CD4-positive, CD25-positive, alpha-beta regulatory T cell (primary cell): Measurements from ENCODE around the gene SLC4A7. TPM values are rescaled to one million over a fixed set of nuclear protein-coding genes. Genes with fewer than 3 reads are reported as not detected.

Source experiments
- ATAC-seq, 2 donors: fragments of 150-1000 bp; cut with Tn5 transposase; one replicate each; pipeline ENCODE4 v1.10.0; 2021; ENCODE audit warnings: low read depth in 2 of 2, moderate number of reproducible peaks in 2 of 2, moderate library complexity in 1 of 2
- DNase-seq, 3 donors: peaks; one replicate each; pipeline versions ENCODE4 v3.0.0 to v3.0.0-alpha.2; 2012 to 2022; ENCODE audit warnings: mixed read lengths in 1 of 3
- H3K27ac ChIP-seq: one replicate; pipeline ENCODE4 v1.7.0; 2013; ENCODE audit warnings: mild to moderate bottlenecking, low read length; ENCODE audit not compliant: insufficient read depth, poor library complexity, severe bottlenecking
- H3K27me3 ChIP-seq: one replicate; pipeline ENCODE4 v1.7.0; 2013; ENCODE audit warnings: low read length; ENCODE audit not compliant: control insufficient read depth, insufficient read depth
- H3K36me3 ChIP-seq: one replicate; pipeline ENCODE4 v1.7.0; 2013; ENCODE audit warnings: mild to moderate bottlenecking, low read length, moderate library complexity; ENCODE audit not compliant: control insufficient read depth, insufficient read depth
- H3K4me1 ChIP-seq: 2 replicates; pipeline ENCODE4 v1.7.0; 2013; ENCODE audit warnings: mild to moderate bottlenecking, low read length; ENCODE audit not compliant: insufficient read depth, control insufficient read depth, poor library complexity, severe bottlenecking
- H3K4me3 ChIP-seq: one replicate; pipeline ENCODE4 v1.7.0; 2013; ENCODE audit warnings: low read depth, mild to moderate bottlenecking, low read length, moderate library complexity
- H3K9me3 ChIP-seq, 2 experiments: 1 replicate in 1 of 2; 2 replicates in 1 of 2; pipeline ENCODE4 v1.7.0; 2013; ENCODE audit warnings: low read length in 2 of 2, mild to moderate bottlenecking in 1 of 2, moderate library complexity in 1 of 2; ENCODE audit not compliant: control insufficient read depth in 2 of 2
- H3K27ac Mint-ChIP-seq, 3 donors: one replicate each; pipeline ENCODE4 v1.8.0; 2020 to 2022; ENCODE audit warnings: mild to moderate bottlenecking in 3 of 3, mixed read lengths in 3 of 3, moderate library complexity in 2 of 3
- H3K27me3 Mint-ChIP-seq: one replicate; pipeline ENCODE4 v1.8.0; 2022; ENCODE audit warnings: mild to moderate bottlenecking, mixed read lengths
- H3K36me3 Mint-ChIP-seq: one replicate; pipeline ENCODE4 v1.8.0; 2020; ENCODE audit warnings: mixed read lengths
- H3K4me1 Mint-ChIP-seq, 4 donors: one replicate each; pipeline ENCODE4 v1.8.0; 2020 to 2022; ENCODE audit warnings: mixed read lengths in 4 of 4, mild to moderate bottlenecking in 1 of 4
- H3K4me3 Mint-ChIP-seq, 4 donors: one replicate each; pipeline ENCODE4 v1.8.0; 2020 to 2022; ENCODE audit warnings: mild to moderate bottlenecking in 4 of 4, mixed read lengths in 4 of 4, moderate library complexity in 3 of 4
- H3K9me3 Mint-ChIP-seq, 7 donors: one replicate each; pipeline ENCODE4 v1.8.0; 2020 to 2022; ENCODE audit warnings: mixed read lengths in 7 of 7, mild to moderate bottlenecking in 3 of 7, moderate library complexity in 2 of 7
- polyA plus RNA-seq, 4 donors: library from polyadenylated mRNA; unstranded; fragments of 300-500 nt; fragmentation: Illumina TruSeq; gene quantifications; one replicate each; pipeline ENCODE4 v1.2.3, GENCODE V29; 2021
- total RNA-seq: library from RNA; stranded (reverse); gene quantifications from one replicate; pipeline ENCODE4 v1.2.3, GENCODE V29; 2022

SLC4A7 gene
- total and polyA plus RNA-seq, 5 donors from 2014 or later: 25.2 to 103 (median 28.7) TPM

DNA sequence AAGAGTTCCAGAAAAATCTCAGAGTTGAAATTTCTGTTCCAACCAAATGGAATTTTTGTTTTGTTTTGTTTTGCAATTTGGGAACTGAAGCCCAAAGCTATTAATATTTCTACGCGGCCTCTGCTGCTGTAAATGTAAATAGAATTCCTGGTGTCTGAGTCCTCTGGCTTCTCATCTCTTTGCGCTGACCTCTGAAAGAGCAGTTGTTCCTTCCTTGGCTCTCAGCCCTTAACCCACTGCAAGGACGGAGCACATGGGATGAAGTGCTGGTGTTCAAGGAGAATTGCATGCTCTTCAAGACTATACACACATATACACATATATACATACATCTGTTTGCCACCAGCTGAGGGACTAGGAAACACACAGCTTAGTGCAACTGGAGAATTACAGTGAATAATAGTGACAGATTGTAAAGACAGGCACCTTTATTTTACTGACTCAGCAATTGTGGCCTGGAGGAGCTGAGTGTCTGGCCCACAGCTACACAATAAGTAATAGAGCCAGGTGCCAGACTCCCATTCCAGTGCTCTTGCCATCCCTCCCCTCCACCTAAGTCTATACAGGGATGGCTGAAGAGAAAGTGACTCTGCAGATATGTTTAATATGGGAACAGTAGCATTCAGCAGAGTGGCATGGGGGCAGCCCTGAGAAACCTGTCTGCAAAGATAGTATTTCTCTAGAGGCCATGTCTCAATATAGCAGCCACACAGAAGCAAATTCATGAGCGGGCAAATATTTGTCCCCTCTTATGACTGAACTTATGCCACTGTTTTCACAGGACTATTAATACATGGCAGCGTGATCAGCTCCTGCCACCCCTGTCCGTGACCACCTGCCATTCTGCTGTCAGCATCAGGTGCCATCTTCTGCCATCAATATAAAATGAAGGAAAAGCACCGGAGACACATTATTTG is 157.3 kb downstream of the SLC4A7 start:
- peaks cover 0 to 10% (median 0%) of the 10 kb centered on the region in 7 donors for H3K9me3 Mint-ChIP-seq
- H3K4me1 Mint-ChIP-seq: peaks cover 0 to 5% (median 2%) of the 10 kb centered on the region in 4 donors
- no peaks in the 10 kb centered on the region for H3K9me3 ChIP-seq
- ATAC-seq: no peak
- H3K27ac ChIP-seq: no peak overlapping the region
- peaks cover 12% of the 10 kb centered on the region for H3K36me3 Mint-ChIP-seq
- no peak overlapping the region for H3K27ac Mint-ChIP-seq
- H3K27me3 Mint-ChIP-seq: peaks cover 4% of the 10 kb centered on the region
- no peaks in the 10 kb centered on the region for H3K27me3 ChIP-seq
- DNase-seq: no peak
- H3K36me3 ChIP-seq: no peaks in the 10 kb centered on the region
- no peaks in the 10 kb centered on the region for H3K4me1 ChIP-seq
- H3K4me3 ChIP-seq: no peak overlapping the region
- no peak overlapping the region for H3K4me3 Mint-ChIP-seq

DNA sequence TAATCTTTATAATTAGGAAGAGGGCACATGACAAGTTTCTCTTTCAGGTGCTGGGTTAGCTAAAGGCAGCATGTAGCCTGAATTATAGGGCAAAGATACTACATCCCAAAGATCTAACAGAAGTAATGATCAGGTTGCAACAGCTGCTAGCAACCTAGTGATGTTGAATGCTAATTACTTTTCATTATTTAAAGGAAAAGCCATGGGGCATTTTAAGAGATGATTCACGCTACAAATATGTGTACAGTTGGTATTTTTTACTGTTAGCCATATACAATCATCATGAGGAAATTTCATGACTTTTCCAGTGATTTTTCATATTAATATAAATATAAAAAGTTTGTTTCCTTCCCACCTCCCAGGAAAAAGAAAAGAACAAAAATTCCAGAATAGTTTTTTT is 158.0 kb downstream of the SLC4A7 start:
- Histone ChIP-seq H3K4me1 (no peaks in the 10 kb centered on the region), H3K9me3 (no peaks in the 10 kb centered on the region), H3K27me3 (no peaks in the 10 kb centered on the region), H3K36me3 (no peaks in the 10 kb centered on the region), H3K27ac (no peak overlapping the region), H3K4me3 (no peak overlapping the region)
- peaks cover 0 to 10% (median 0%) of the 10 kb centered on the region in 7 donors for H3K9me3 Mint-ChIP-seq
- H3K36me3 Mint-ChIP-seq: peaks cover 12% of the 10 kb centered on the region
- ATAC-seq (no peak), DNase-seq (no peak)
- H3K4me3 Mint-ChIP-seq: no peak overlapping the region
- H3K4me1 Mint-ChIP-seq: peaks cover 0 to 5% (median 2%) of the 10 kb centered on the region in 4 donors
- peaks cover 4% of the 10 kb centered on the region for H3K27me3 Mint-ChIP-seq
- H3K27ac Mint-ChIP-seq: no peak overlapping the region

DNA sequence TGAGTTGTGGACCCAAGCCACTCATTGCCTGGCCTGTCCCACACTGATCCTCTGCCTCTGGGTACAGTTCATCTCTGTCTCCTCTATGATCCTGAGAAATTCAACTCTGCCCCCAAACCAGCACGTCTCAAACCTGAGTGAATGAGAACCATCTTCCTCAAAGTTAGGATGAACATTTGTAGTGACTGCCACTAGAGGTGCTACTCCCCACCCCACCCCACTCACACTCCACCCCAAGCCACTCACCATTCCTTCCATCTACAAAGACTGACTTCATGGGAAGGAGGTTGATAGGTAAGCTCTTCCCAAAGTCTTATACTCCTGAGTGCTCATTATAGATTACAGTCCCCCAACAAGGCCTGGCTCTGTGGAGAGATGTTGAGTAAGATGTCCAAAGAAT is 158.8 kb downstream of the SLC4A7 start:
- Mint-ChIP-seq H3K36me3 (peaks cover 12% of the 10 kb centered on the region), H3K4me1 (peaks cover 0 to 5% (median 2%) of the 10 kb centered on the region in 4 donors), H3K9me3 (peaks cover 0 to 10% (median 0%) of the 10 kb centered on the region in 7 donors), H3K27me3 (peaks cover under 1% of the 10 kb centered on the region), H3K27ac (no peak overlapping the region), H3K4me3 (no peak overlapping the region)
- H3K27ac ChIP-seq: no peak overlapping the region
- no peak for ATAC-seq
- H3K27me3 ChIP-seq: no peaks in the 10 kb centered on the region
- no peaks in the 10 kb centered on the region for H3K4me1 ChIP-seq
- no peaks in the 10 kb centered on the region for H3K36me3 ChIP-seq
- no peaks in the 10 kb centered on the region for H3K9me3 ChIP-seq
- no peak for DNase-seq
- H3K4me3 ChIP-seq: no peak overlapping the region

DNA sequence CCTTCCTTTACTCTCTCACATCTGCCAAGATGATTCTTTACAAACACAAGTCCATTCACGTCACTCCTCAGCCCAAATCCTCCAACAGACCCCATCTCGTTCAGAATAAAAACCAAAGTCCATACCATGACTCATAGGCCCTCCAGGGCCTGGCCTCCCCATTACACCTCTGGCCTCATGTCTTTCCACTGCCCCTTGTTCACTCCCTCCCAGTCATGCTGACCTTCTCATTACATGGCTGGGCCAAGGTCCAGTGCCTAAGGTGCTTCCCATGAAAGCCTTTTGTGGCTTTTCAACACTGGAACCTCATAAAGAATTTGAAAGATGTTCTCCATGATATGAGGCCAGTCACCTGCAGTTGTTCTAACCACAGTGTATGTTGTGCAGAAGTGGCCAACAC is 159.5 kb downstream of the SLC4A7 start:
- H3K36me3 Mint-ChIP-seq: peaks cover 12% of the 10 kb centered on the region
- H3K4me1 ChIP-seq: no peaks in the 10 kb centered on the region
- H3K9me3 Mint-ChIP-seq: peaks cover 0 to 10% (median 0%) of the 10 kb centered on the region in 7 donors
- DNase-seq: no peak
- H3K27me3 ChIP-seq: no peaks in the 10 kb centered on the region
- no peaks in the 10 kb centered on the region for H3K9me3 ChIP-seq
- H3K36me3 ChIP-seq: no peaks in the 10 kb centered on the region
- no peak overlapping the region for H3K4me3 ChIP-seq
- H3K27ac ChIP-seq: no peak overlapping the region
- peaks cover 0 to 5% (median 2%) of the 10 kb centered on the region in 4 donors for H3K4me1 Mint-ChIP-seq
- no peak overlapping the region for H3K4me3 Mint-ChIP-seq
- H3K27ac Mint-ChIP-seq: no peak overlapping the region
- H3K27me3 Mint-ChIP-seq: peaks cover under 1% of the 10 kb centered on the region
- no peak for ATAC-seq

DNA sequence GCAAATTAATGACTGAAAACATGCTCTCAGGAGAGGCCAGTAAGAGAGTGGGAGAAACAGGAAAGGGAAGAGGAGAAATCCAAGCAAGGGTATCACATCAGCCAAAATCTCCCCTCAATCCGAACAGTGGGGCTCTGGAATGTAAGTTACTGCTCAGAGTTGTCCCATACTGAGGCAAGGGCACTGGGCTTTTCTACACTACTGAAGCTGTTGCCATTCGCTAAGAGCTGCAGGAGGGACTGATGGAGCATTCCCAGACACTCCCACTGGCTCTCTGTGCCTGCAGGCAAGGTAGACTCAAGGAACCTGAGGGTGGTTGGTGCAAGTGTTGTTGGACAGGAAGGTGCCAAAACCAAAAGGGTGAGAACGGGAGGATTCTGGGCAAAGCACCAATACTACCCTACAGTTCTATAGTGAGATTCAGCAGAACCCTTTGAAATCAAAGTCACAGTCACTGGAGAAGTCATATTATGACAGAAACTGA is 161.1 kb downstream of the SLC4A7 start:
- Histone ChIP-seq H3K9me3 (no peaks in the 10 kb centered on the region), H3K36me3 (no peaks in the 10 kb centered on the region), H3K27ac (no peak overlapping the region), H3K4me1 (no peaks in the 10 kb centered on the region), H3K4me3 (no peak overlapping the region), H3K27me3 (no peaks in the 10 kb centered on the region)
- no peak for DNase-seq
- Mint-ChIP-seq H3K4me3 (no peak overlapping the region), H3K4me1 (peaks cover 0 to 5% (median 4%) of the 10 kb centered on the region in 4 donors), H3K27me3 (peaks cover 5% of the 10 kb centered on the region), H3K27ac (no peak overlapping the region), H3K36me3 (peaks cover 3% of the 10 kb centered on the region), H3K9me3 (peaks cover 0 to 3% (median 0%) of the 10 kb centered on the region in 7 donors)
- ATAC-seq: no peak

Other genes starting within 250 kb of the SLC4A7 start
- gene NEK10, start 115.0 kb downstream of the SLC4A7 start, total RNA-seq: 3.9 TPM
- under 1 TPM in 1 of 4 donors, not detected in 3; 0.54 TPM for gene NEK10, start 115.0 kb downstream of the SLC4A7 start, polyA plus RNA-seq
- gene EOMES, start 237.9 kb upstream of the SLC4A7 start, total RNA-seq: 0.91 TPM
- gene EOMES, start 237.9 kb upstream of the SLC4A7 start, polyA plus RNA-seq: 1 to 10 TPM in 1 of 4 donors, under 1 TPM in 3; 0.38 to 1.9 (median 0.73) TPM